CD4-positive, alpha-beta T cell treated with Interferon alpha-2 for 1 hour (primary cell): ENCODE measurements around the gene NR4A3.
A peak's percentile ranks its signal among the peaks of the same experiment; 100 is the strongest.

ENCODE experiments used
- DNase-seq, 2 donors: peaks; one replicate each; pipeline ENCODE4 v3.0.0-alpha.2; 2020 to 2022

Gene NR4A3

GRCh38 chr9:99885747-99886146 is 64.1 kb downstream of the NR4A3 start:
- DNase-seq: no peak

- DNase-seq: peak in 1 of 2 donors; percentile 9
These were observed 67.4 kb downstream of the NR4A3 start for GRCh38 chr9:99889120-99889519.

GRCh38 chr9:99894826-99895225 is 73.1 kb downstream of the NR4A3 start:
- no peak for DNase-seq

- no peak for DNase-seq
These were observed 73.8 kb downstream of the NR4A3 start for GRCh38 chr9:99895510-99895909.

GRCh38 chr9:99896119-99896518 is 74.4 kb downstream of the NR4A3 start:
- DNase-seq: no peak

GRCh38 chr9:99903393-99903792 is 81.7 kb downstream of the NR4A3 start:
- DNase-seq: no peak

GRCh38 chr9:99905833-99906402 is 84.2 kb downstream of the NR4A3 start:
- DNase-seq: no peak

GRCh38 chr9:99906403-99907207 is 84.9 kb downstream of the NR4A3 start, which contains the start of gene STX17:
Gene STX17 (plus strand): TSS chr9:99906654. CDS start chr9:99915240, 8,586 bp downstream.
- DNase-seq: peak; percentile 81 to 87

- no peak for DNase-seq
These were observed 85.5 kb downstream of the NR4A3 start for GRCh38 chr9:99907208-99907532.

GRCh38 chr9:99911600-99911999 is 89.9 kb downstream of the NR4A3 start:
- no peak for DNase-seq
